Activated CD8-positive, alpha-beta memory T cell treated with anti-CD3 and anti-CD28 coated beads for 4 hours (primary cell): ENCODE data around the gene DCAF11.
"Not testable (repeated sequence)": the region's sequence is repeated elsewhere in the genome, so short reads cannot be mapped to it uniquely, and the experiment has no call there.

Experiments used
- DNase-seq, 2 donors: peaks; one replicate each; pipeline ENCODE4 v3.0.0-alpha.2; 2020; ENCODE audit warnings: low read depth in 2 of 2

DCAF11 gene

DNA sequence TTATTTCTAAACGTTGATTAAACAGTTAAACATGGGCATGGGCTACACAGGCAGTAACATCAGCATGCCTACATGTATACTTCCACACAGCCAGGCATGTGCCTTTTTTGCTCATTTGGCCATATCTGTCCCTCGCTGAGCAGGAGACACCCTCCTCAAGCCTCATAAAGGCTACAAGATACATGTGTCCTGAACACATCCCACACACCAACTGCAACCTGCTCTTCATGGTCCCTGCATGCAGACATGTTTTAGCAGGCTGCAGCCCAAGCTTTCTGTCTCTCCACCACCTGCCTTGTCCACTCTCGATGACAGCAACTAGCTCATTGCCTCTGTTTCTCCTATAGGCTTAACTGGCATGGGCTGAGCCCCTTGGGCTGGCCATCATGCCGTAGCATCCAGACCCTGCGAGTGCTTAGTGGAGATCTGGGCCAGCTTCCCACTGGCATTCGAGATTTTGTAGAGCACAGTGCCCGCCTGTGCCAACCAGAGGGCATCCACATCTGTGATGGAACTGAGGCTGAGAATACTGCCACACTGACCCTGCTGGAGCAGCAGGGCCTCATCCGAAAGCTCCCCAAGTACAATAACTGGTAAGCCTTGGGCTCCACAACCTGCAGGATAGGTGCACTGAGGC, 17.9 kb upstream of the DCAF11 start:
- no peak for DNase-seq

DNA sequence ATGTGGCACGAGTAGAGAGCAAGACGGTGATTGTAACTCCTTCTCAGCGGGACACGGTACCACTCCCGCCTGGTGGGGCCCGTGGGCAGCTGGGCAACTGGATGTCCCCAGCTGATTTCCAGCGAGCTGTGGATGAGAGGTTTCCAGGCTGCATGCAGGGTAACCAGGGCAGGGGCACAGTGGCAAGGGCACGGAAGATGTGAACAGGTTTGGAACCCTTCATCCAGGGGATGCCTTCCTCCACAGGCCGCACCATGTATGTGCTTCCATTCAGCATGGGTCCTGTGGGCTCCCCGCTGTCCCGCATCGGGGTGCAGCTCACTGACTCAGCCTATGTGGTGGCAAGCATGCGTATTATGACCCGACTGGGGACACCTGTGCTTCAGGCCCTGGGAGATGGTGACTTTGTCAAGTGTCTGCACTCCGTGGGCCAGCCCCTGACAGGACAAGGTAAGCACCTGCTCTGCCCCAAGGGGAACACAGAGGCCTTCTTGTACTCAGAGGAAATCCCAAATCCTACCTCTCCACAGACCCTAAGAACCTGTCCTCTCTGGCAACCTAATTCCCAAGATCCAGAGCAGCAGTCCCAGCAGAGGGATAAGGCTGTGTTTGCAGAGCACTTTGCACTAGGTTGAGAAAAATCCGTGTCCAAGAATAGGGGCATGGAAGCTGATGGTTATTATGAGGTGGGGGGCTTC, 16.2 kb upstream of the DCAF11 start:
- no peak for DNase-seq

DNA sequence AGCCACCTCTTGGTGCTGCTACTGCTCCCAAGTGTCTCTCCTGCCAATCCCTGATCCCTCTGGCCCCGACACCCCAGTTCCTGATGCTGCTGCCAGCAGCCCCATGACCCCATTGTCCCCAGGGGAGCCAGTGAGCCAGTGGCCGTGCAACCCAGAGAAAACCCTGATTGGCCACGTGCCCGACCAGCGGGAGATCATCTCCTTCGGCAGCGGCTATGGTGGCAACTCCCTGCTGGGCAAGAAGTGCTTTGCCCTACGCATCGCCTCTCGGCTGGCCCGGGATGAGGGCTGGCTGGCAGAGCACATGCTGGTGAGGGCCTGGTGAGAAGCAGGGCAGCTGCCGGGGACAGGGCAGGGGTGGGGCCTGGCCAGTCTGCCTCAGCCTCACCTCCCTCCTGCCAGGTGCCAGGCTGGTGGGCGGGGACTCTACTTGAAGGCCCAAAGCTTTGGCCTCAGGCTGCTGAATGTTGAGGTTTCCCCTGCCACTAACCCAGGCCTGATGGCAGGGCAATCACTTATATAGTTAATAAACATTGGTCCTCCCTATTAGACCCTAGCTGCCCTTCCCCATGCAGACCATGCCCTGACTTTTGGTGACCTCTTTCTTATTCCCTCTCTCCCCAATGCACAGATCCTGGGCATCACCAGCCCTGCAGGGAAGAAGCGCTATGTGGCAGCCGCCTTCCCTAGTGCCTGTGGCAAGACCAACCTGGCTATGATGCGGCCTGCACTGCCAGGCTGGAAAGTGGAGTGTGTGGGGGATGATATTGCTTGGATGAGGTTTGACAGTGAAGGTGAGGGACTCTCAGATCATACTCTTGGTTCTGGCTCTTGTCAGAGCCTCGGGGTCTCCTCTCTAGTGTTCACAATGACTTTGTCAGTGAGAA, 15.4 kb upstream of the DCAF11 start:
- no peak for DNase-seq

DNA sequence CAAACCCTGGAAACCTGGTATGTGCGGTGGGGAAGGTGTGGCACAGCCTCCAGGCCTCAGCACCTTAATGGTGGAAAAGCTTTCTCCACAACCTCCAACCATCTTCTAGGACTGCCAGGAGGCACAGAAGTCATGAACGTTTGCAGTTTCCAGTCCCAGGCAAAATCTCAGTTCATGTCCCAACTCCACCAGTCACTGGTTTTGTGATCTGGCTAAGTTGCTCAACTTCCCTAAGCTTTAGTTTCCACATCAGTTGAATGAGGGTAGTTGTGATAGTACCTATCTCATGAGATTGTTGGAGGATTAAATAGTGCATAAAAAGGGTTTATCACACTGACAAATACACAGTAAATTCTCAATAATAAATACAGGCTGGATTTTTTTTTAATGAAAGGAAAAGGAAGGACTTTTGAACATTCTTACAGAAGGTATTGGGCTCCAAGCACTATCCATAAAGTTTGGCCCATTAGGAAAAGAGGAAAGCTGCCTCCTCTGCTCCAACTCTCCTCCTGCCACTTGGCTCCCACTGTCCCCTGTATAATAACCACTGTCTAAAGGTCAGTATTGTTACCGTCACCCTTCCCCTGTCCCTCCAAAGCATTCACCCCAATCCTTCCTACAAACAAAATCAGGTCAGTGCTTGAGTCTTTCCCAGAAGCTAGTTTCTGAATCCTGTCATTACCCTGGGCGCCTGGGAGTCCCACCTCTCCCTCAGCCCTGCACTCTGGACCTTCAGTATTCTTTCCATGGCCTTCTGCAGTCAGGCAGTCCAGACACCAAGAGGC, 14.2 kb upstream of the DCAF11 start:
- DNase-seq, result no peak

DNA sequence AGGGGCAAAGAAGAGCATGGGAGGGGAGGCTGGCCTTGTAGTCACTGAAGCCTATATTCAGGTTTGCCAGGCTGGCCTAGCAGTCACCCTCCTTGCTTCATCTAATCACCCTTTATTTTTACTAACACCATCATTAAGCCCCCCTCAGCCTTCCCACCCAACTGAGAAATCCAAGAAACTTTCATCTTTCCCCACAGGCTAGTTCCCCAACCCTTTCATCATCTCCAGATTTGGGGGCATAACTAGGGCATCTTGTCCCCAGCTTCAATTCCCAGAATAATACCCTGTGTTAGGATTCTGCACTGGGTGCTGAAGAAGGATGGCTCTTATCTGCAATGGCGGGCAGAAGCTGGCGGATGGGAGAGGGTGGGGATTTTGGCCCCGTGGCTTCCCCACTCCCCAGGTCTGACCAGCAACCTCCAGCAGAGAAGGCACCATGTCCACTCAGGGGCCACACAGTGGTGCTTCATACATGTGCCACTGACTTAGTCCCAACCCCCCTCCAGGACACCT, 13.5 kb upstream of the DCAF11 start:
- DNase-seq, result no peak

DNA sequence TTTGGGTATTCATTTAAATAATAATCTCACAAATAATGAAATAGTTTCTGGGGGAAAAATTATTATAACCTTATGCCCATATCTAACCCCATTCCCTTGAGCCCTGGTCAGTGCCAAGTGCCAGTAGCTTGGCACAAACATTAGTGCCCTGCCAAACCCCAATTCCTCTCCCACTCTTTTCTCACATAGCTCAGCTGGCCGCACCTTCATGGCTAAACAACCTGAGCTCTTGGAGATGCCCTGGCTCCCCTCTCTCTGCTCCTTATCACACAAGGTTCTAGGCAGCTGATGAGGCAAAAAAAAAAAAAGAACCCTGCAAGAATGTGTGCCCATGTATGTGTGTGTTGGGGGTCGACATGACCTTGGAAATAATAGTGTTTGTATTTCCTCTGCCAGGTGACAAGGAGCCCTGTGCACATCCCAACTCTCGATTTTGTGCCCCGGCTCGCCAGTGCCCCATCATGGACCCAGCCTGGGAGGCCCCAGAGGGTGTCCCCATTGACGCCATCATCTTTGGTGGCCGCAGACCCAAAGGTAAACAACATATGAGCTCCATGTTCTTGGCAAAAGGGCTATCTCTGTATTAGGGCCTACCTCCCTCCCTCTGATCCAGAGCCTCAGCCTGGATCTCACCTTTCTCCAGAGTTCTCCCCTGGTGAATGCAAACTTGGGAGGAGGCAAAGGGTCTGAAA, 12.1 kb upstream of the DCAF11 start:
- no peak for DNase-seq

DNA sequence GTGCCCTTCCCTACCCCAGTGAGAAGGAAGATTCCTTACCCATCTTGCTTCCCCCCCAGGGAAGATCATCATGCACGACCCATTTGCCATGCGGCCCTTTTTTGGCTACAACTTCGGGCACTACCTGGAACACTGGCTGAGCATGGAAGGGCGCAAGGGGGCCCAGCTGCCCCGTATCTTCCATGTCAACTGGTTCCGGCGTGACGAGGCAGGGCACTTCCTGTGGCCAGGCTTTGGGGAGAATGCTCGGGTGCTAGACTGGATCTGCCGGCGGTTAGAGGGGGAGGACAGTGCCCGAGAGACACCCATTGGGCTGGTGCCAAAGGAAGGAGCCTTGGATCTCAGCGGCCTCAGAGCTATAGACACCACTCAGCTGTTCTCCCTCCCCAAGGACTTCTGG, 11.1 kb upstream of the DCAF11 start:
- DNase-seq, result no peak

DNA sequence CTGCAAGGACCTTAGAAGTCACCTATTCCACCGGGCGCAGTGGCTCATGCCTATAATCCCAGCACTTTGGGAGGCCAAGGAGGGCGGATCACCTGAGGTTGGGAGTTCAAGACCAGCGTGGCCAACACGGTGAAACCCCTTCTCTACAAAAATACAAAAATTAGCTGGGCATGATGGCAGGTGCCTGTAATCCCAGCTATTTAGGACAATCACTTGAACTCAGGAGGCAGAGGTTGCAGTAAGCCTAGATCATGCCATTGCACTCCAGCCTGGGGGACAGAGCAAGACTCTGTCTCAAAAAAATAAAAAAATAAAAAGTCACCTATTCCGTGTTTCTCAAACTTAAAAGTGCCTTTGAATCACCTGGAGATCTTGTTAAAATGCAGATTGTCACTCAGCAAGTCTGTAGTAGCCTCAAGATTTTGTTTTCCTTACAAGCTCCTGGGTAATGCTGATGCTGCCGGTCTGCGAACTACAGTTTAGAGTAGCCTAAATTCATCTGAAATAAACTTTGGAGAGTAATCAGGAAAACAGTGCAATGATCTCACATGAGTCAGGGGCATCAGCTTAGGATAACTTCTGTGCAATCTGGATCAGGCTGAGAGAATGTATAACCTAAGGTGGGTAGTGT, 8.9 kb upstream of the DCAF11 start:
- not testable (repeated sequence) for DNase-seq

DNA sequence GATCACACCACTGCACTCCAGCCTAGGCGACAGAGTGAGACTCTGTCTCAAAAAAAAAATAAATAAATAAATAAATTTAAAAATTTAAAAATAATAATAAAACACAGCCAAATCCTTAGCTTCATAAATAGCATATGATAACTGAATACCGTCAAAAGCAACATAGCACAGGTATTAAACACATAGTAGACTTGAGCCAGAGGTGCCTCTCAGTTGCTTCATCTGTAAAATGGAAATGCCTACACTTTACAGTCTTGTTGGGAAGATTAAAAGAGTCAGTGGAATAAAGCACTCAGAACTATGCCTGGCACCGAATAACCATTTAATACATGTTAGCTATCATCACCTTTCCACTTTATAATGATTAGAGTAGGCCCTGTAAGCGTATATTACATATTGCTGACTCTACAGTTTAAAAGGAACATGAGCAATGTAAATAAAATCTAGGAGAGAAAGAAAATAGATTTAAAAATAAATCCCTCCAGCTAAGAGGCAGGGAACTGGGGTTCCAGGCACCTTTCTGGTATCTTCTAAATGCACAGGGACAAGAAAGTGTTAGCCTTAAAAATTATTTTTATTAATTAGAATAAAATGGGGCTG, 7.8 kb upstream of the DCAF11 start:
- DNase-seq, result no peak

DNA sequence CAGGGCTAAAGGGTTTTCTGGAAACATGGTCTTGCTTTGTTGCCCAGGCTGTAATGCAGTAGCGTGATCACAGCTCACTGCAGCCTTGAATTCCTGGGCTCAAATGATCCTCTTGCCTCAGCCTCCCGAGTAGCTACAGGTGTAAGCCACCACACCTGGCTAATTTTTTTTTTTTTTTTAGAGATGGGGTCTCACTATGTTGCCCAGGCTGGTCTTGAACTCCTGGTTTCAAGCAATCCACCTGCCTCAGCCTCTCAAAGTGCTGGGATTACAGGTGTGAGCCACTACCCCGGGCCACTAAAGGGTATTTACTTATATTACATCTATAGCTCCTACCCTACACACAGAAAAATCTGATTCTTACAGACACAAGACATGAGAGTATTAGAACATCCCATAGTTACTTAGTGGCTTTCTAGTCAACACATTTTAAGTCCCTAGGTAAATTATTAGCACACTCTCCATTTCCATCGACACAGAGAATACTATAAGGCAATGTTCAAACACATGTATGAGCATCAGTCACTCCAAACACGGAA, 6.2 kb upstream of the DCAF11 start:
- no peak for DNase-seq

DNA sequence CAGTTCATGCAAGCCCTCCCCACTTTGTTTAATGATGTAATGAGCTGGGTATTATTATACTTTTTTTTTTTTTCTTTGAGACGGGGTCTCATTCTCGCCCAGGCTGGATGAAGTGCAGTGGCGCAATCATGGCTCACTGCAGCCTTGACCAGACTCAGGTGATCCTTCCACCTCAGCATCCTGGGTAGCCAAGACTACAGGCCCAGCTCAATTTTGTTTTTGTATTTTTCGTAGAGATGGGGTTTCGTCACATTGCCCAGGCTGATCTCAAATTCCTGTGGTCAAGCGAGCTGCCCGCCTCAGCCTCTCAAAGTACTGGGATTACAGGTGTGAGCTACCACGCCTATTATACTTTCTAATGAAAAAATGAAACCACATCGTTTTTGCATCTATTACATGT, 4.5 kb upstream of the DCAF11 start:
- DNase-seq, result no peak

DNA sequence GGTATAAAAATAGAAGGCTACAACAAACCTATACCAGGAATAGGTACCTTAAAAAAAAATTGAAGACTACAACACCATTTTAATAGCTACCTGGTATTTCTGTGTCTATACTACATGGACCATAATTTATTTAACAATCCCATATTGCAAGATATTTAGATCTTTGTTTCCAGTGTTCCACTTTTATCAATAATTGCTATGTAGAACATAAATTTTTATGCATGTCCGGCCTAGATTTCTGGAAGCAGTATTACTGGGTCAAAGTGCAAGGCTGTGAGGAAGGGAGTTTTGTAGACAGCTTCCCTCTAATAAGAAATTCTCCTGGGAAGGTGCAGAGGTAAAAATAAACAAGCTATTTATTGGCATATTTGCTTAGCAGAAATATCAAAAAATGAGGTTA, 4.1 kb upstream of the DCAF11 start:
- DNase-seq, result no peak

DNA sequence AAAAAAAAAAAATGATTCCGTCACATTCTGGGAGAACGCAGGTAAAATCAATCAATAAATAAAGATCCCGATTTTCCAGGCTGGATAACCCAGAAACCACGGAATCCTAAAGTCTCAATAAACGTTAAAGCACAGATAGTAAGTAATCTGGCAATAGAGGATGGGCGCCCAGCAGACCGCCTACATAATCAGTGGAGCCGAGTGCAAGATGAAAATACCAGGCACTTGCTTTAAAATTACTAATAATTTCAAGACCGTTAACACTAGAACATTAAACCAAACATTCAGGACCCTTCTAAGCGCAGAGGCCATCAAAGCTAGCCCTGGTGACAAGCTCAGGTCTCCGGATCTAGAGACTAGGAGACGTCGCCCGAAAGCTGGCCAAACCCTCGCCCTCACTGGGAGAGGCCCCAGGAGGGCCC, 1.2 kb upstream of the DCAF11 start:
- DNase-seq, result no peak

DNA sequence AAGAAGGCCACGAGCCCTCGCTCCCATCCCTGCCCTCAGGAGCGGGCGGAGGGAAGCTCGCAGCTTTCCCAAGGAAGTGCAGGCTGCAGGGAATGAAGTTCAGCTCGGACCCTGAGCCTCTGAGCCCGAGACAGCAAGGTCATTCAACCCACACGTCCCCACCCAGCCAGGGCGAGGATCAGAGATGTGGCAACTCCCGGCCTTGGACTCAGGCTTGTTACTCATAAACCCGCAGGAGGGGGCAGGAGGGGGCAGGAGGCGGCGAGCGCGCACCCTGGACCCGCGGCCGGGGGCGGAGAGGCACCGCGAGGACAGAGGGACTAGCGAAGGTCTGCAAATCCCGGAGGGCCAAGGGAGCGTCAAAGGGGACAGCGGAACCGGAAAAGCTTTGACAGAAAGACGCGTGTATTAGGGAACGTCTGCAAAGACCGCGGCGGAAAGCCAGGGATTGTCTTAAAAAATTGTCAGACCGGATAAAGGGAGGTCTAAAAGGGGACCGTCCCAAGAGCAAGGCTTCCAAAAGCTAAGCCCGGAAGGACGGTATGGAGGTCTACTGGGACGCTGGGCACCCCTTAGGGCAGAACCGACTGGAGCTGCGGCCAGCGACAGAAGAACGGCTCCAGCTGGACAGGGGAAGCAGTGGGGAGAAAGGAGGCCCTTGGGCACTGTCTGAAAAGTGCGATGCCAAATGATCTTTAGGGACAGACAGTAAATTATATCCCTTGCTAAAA, 611 bp upstream of the DCAF11 start:
- DNase-seq, result peak; percentile 45 to 51

DNA sequence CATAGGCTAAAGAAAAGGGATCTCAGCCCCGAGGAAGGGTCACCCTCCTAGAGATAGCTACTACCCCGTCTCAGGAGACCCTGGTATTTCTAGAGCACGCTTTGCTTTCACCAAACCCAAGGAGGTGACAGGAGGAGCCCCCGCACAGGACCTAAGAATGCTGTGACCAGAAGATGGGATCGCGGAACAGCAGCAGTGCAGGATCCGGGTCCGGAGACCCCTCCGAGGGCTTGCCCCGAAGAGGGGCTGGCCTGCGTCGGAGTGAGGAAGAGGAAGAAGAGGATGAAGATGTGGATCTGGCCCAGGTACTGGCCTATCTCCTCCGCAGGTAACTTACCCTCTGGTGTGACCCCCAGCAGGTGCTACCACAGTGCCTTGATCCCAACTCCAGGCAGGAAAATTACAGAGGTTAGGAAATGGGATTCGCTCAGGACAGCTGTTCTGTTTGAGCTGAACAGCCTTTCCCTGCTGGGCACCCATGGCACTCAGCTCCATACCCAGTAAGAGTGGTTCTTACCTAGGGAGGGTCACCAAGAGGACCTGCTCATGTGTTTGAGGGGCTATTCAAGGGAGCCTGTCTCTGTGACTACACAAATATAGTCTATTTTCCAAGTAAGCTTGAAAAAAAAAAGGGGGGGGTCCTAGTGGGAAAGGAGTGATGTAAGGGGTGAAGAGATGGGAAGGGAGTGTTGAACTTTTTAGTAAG, 998 bp downstream of the DCAF11 start:
- no peak for DNase-seq

DNA sequence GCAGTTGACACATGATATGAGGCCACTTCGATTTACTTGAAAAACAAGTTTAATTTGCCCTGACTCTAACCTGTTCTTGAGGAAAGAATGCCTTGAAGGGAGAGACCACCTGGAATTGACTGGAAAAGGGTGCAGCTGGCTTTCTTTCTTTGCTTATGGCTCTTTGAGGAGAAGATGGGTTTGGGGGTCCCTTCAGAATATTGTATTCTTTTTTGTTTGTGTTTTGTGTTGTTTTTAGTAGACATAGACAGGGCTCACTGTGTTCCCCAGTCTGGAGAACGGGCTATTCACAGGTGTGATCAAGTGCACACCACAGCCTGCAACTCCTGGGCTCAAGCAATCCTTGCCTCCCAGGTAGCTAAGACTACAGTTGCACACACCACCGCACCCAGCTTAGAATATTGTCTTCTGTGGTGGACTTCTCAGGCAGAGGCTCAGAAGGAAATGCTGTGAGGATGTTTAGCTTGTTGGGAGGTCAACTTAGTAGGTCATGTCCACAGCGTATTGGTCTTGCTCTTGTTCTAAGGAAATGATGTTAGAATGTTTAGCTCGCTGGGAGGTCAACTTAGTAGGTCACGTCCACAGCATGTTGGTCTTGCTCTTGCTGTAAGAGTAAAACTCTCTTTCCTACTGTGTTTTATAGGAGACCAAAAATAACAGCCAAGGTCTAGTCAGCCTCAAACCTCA, 1.7 kb downstream of the DCAF11 start:
- no peak for DNase-seq

DNA sequence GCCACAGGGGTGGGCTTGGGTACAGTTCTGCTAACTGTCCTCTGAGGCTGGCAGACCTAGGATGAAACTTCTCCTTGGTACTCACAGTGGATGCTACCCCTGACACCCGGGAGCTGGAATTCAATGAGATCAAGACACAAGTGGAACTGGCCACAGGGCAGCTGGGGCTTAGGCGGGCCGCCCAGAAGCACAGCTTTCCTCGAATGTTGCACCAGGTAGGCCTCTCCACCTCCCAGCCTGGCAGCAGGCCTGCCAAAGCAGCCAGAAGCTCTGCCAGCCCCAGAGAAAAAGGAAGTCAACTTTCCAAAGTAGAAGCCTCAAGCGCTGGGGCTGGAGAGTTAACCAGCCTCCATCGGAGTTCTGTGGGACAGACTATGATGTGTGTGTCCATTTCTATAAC, 2.6 kb downstream of the DCAF11 start:
- no peak for DNase-seq

DNA sequence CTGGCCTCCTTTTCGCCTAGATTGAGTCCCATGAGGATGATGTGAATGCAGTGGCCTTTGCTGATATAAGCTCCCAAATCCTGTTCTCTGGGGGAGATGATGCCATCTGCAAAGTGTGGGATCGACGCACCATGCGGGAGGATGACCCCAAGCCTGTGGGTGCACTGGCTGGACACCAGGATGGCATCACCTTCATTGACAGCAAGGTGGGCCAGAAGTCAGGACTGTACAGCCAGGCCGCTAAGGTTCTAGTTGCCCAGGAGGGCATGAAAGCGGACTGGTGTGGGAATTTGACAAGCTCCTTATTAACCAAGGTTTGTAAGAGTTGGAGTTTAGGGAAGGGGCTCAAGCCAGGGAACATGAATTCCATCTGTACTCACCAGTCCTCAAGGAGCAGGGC, 5.1 kb downstream of the DCAF11 start:
- no peak for DNase-seq
